NCI-H2196 (cell line): Measurements from ENCODE around the gene YY1.
A peak's percentile ranks its signal among the peaks of the same experiment; 100 is the strongest.
"Not testable (repeated sequence)": the region's sequence is repeated elsewhere in the genome, so short reads cannot be mapped to it uniquely, and the experiment has no call there.

Source experiments
- DNase-seq: peaks from one replicate; lab custom pipeline; 2025; ENCODE audit not compliant: unreplicated experiment; lab: John Stamatoyannopoulos, UW

YY1 gene

DNA sequence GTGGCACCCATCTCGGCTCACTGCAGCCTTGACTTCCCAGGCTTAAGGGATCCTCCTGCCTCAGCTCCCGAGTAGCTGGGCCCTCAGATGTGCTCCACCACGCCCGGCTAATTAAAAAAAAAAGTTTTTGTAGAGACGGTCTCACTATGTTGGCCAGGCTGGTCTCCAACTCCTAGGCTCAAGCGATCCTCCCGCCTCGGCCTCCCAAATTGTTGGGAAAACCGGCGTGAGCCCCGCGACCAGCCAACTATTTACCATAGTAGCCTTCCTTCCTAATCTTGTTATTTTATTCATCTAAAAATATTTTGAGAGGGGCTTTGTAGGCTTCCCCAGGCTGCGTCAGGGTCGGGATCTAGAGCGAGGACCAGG is 25.4 kb upstream of the YY1 start:
- DNase-seq: no peak

- peak; percentile 87 for DNase-seq
Measured at GRCh38 chr14:100213956-100214769, 24.8 kb upstream of the YY1 start.

GRCh38 chr14:100214770-100215083 is 24.2 kb upstream of the YY1 start:
- DNase-seq: no peak

DNA sequence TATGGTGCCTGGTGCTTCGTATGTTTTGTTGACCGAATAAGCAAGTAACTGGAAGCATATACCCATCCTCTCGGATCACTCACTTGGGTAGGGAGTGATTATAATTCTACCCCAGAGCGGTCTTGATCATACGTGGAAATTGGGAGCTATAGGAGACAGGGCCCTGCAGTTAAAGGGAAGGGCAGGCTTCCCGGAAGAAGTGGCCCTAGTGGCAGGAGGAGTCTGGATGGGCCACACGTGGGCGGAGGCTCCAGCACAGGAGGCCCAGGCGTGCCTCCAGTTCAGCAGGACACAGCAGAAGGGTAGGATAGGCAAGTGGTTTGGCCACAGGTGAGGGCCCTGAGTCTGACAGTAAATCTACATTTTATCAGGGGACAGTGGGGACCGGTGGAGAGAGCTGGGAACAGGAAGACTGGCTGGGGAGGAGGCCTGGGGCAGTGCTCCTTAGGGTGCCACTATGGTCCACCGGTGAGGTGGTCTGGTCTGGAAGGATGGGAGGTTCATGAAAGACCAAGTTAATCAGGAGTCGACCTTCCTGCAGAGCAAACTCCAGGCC is 23.5 kb upstream of the YY1 start:
- no peak for DNase-seq

DNA sequence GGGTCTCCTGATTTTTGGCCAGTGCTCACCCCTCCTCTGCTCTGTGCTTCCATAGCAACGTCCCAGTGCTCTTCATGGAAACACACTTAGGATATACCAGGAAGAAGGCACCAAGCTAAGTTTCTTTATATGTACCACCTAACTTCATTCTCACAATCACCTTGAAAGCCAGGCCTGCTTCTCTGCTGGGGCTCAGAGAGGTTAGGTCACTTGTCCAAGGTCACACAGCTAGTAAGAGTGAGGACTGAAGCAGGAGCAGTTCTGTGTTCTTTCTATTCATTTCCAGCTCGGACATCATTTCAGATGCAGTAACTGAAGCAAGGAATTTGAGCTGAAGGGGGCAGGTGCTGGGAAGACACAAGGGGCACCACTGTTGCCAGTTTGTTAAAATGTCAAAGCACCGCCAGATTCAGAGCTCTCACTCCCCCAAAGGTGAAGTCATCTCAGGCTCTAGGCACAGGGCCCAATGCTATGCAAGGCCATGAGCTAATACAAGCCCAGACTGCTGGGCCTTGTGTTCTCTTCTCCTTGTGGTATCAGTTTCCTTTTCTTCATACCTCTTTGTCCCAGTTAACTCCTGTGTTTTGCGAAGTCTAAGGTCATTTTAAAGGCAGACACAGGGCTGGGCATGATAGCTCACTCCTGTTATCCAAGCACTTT is 19.7 kb upstream of the YY1 start:
- no peak for DNase-seq

- DNase-seq: no peak
Measured at GRCh38 chr14:100221533-100222223, 17.3 kb upstream of the YY1 start.

DNA sequence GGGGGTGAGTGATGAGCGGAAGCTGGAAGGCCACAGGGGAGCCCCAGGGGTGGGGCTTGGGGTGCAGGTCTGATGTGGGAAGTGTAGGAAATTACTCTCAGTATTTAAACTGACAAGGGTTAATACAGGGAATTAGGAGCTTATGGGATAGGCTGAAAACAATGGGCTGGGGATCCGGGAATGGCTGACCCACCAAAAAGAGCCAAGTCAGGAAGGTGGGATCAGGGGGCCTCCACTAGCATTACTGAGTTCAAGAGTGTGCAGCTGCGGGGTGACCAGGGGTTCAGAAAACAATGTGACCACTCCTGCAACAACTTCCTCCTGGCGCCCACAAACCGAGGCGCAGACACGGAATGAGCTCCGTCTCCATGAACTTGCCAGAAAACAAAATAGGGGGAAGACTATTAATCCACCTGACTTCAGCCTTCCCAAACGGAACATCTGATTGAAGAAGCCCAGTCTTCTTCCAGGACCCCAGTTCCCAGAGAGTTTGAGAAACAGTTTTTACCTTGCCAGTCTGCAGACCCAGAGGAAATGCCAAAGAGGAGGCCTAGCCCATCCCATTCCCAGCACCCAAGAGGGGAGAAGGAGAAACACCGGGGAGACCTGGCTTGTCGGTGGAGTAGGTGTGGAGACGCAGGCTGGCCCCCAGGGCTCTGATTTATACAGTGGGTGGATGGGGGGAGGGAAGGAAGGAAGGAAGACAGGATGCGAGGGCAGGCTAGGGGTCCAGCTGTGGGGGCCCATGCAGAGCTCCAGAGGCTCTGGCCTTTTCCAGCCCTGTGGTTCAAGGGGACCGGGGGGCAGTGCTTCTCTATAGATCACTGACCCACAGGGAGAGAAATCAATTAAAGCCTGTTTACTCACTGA is 16.5 kb upstream of the YY1 start:
- DNase-seq: no peak

DNA sequence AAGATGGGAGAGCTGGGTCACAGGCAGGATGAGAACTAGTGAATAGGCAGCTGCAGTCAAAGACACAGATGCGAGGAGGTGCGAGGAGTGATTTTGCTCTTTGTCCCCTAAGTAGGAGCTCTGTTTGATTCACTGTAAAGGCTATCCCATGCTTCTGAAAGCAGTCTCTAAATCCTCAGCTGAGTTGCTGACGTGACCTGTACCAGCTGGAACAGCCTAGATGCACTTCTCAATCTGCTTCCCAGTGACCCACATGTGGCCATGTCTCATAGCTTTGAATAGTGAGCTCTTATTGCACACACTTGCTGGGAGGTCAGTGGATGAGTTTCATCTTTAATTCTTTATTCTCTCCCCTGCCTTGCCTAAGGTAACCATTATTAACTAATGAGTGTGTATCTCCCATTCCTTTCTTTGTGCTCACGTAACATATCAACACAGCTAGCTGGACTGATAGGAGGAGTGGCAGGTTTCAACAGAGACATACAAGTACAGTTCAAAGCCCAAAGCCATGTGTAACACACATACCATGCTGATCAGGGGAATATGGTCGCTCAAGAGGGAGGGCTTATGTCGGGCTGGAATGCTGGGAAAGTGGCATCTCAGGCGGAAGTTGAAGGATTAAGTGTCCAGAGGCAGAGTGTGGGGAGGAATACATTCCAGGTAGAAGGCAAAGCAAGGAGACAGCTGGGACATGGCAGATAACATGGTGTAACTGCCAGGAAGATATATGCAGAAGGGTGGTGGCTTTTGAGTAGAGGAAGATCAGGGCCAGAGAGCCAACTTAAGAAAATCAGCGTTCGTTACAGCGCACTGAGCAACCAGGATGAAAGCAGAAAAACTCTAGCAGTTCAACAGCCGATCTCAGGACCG is 15.4 kb upstream of the YY1 start:
- DNase-seq: no peak

DNA sequence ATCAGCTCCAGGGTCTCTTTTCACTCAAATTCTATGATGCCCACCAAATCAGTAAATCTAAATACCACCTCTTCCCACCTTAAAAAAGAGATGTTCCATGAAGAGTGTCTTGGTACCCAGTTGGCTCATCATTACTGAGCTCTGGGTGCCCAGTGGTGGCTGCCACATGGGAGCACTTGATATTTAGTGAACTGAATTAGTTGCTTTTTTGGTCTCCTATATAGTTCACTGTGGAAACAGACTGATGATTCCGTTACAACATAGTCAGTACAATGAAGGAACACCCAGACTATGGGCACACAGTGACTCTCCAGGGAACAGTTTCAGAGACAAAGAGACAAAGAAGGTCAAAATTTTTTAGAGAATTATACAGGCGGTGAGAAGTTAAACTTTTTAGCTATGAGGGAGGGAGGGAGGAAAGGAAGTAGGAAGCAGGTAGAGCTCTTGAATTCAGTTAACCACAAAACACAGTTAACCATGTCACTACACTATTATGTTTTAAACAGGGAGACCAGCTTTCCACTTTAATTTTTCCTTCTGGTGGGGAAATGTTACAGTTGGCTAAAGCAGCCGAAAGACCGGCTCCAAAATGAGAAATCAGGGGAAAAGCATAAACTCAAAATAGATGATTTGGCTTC is 14.6 kb upstream of the YY1 start:
- no peak for DNase-seq

GRCh38 chr14:100225169-100225568 is 13.8 kb upstream of the YY1 start:
- no peak for DNase-seq

GRCh38 chr14:100230361-100230760 is 8.6 kb upstream of the YY1 start:
- DNase-seq: no peak

- DNase-seq: no peak
Measured at GRCh38 chr14:100234511-100234910, 4.4 kb upstream of the YY1 start.

- not testable (repeated sequence) for DNase-seq
Measured at GRCh38 chr14:100236271-100236818, 2.6 kb upstream of the YY1 start.

- no peak for DNase-seq
Measured at GRCh38 chr14:100236881-100237280, 2.1 kb upstream of the YY1 start.

DNA sequence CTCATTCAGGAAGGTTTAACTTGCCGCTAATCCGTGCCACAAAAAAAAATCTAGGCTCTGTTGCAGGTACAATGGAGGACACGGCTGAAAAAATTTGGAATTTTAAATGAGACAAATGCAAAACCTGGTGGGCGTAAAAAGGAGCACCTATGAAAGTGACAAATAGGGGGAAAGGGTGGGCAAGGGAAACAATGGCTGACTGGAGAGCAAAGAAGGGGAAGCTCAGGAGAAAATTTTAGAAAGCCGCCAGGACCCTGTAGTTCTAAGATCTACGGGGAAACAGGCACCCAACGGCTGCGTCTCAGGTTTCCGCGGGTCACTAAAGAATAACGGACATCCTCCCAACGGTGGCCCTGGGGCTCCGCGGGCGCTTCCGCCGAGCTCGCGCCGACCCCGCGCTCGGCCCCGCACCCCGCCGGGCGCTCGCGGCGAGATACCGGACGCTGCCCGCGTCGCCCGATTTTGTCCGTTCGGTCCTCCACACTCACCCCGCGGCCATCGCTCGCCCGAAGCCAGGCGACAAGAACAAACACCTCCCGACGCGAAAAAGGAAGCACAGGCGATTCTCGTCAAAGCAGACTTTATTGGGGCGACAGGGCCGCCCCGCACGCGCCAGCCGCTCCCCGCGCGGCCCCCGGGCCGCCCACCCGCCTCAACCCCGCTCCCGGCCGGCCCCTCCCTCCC is 1.1 kb upstream of the YY1 start:
- peak; percentile 12 for DNase-seq

- no peak for DNase-seq
Measured at GRCh38 chr14:100239211-100239839, 381 bp downstream of the YY1 start.

DNA sequence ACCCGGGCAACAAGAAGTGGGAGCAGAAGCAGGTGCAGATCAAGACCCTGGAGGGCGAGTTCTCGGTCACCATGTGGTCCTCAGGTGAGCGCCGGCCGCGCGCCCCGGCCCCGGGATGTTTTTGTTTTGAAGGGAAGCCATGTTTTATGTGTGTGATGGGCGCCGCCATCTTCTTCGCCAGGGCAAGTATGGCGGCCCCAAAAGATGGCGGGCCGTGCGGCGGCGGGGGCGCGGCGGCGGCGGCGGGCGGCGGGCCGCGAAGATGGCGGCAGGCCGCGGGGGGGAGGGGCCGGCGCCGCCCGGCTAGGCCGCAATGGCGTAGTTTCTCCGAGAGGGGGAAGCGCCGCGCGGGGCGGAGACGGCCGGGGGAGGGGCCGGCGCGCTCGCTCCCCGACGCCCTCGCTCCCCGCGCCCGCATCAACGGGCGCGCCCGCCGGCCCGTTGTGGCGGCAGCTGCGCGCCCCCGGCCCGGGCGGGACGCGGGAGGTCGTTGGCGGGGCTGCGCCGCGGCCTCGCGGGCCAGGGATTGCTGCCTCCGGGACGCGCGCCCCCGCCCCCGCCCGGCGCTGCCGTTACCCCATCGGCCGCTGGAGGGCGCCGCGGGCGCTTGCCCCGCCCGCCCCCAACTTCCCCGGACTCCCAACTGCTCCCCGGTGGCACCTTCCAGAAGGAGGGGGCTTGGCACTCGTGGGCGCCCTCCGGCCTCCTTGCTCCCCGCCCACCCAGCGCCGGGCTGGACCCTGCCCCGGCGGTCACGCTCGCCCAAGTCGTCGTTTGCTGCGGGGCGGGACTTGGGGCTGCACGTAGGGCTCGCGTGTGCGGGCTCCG is 1.1 kb downstream of the YY1 start:
- DNase-seq: peak; percentile 72
